ENCODE data around the gene DEPDC4. TPM values are rescaled to one million over a fixed set of nuclear protein-coding genes. Genes with fewer than 3 reads are reported as not detected.

DEPDC4 gene
- total and polyA plus RNA-seq, 2 of the 13 experiments (the other 11 are each of a cell fraction or from before 2014, with no cell fraction given): 2.2 to 5.7 TPM

- FAIRE-seq: no peak
- 97% methylated on average over 5 of the region's 5 CpGs for WGBS (ENCODE audit: low lambda C conversion rate)
- BruUV-seq (replicated peaks): no TSS peak
- TF ChIP-seq ARID4A (CRISPR knock-in tag; IDR thresholded peaks at IDR 0.05; ENCODE audit: borderline replicate concordance) (no peak), PAF1 (CRISPR knock-in tag; IDR thresholded peaks at IDR 0.05) (no peak), ZNF550 (CRISPR knock-in tag; IDR thresholded peaks at IDR 0.05; ENCODE audit: borderline replicate concordance) (no peak), HMG20A (CRISPR knock-in tag; IDR thresholded peaks at IDR 0.05; ENCODE audit: borderline replicate concordance) (no peak), ATM (IDR thresholded peaks at IDR 0.05; ENCODE audit: borderline replicate concordance) (no peak), ZBTB1 (CRISPR knock-in tag; IDR thresholded peaks at IDR 0.05; ENCODE audit: borderline replicate concordance) (no peak), MYPOP (CRISPR knock-in tag; IDR thresholded peaks at IDR 0.05) (no peak), MYC (CRISPR knock-in tag; IDR thresholded peaks at IDR 0.05; ENCODE audit: borderline replicate concordance) (no peak), ZNF609 (CRISPR knock-in tag; IDR thresholded peaks at IDR 0.05; ENCODE audit: borderline replicate concordance) (no peak), PAWR (CRISPR knock-in tag; IDR thresholded peaks at IDR 0.05; ENCODE audit: borderline replicate concordance) (no peak), ZNF574 (CRISPR knock-in tag; IDR thresholded peaks at IDR 0.05) (no peak), NFIB (CRISPR knock-in tag; IDR thresholded peaks at IDR 0.05; ENCODE audit: borderline replicate concordance) (no peak)
Measured at GRCh38 chr12:100289038-100289437, 22.2 kb upstream of the DEPDC4 start.

More at GRCh38 chr12:100289038-100289437, 22.2 kb upstream of the DEPDC4 start:
- ChIA-PET POLR2A (no interaction called here), CTCF (ENCODE audit: low intra/inter-chr PET ratio, low total read pairs) (no interaction called here)
- Histone ChIP-seq H3K27ac (ENCODE audit: extremely low read length, insufficient read depth, low read length) (no peak overlapping the region), H3K36me3 (replicated peaks in 1 of 2; ENCODE audit: control insufficient read depth in 1 of 2, insufficient read depth in 2 of 2, low read length in 2 of 2) (peaks cover 4 to 17% of the 10 kb centered on the region in 2 experiments; a peak in 3 of 5 replicates), H2AFZ (ENCODE audit: low read length) (no peak overlapping the region), H3K4me2 (ENCODE audit: low read depth, low read length) (no peak overlapping the region), H3K4me3 (replicated peaks in 1 of 3; ENCODE audit: insufficient read depth in 1 of 3, low read depth in 2 of 3, low read length in 3 of 3) (no peak overlapping the region), H4K20me1 (ENCODE audit: insufficient read depth, low read length) (no peaks in the 10 kb centered on the region), H3K9me3 (ENCODE audit: low read length) (no peaks in the 10 kb centered on the region), H3K79me2 (ENCODE audit: insufficient read depth, low read length) (no peaks in the 10 kb centered on the region), H3K27me3 (ENCODE audit: control insufficient read depth in 1 of 2, insufficient read depth in 2 of 2, low read length in 2 of 2) (no peaks in the 10 kb centered on the region), H3K9ac (ENCODE audit: insufficient read depth, low read depth, low read length) (no peak overlapping the region), H3K4me1 (ENCODE audit: insufficient read depth, low read length) (no peaks in the 10 kb centered on the region)
- DNase-seq (ENCODE audit: low spot score) (no peak), ATAC-seq (no peak)
- intact Hi-C loops (cut with micrococcal nuclease; ENCODE audit: unreplicated experiment) (no loop called here), in situ Hi-C loops (cut with HindIII; ENCODE audit: extremely low pct_ligation_motif_present, low pct_unique_long_range_greater_than_20kb) (no loop called here)
